Testis (tissue), 3 donors: Measurements from ENCODE around the gene CBX7. TPM values are rescaled to one million over a fixed set of nuclear protein-coding genes. Genes with fewer than 3 reads are reported as not detected.

ENCODE experiments used
- DNase-seq: peaks from one replicate; pipeline ENCODE4 v3.0.0-alpha.2; 2019
- H3K27ac ChIP-seq, 2 donors: fragments of 200-600 bp; sonication (generic); one replicate each; pipeline ENCODE4 v1.5.1; 2019
- H3K27me3 ChIP-seq: fragments of 200-600 bp; sonication (generic); one replicate; pipeline ENCODE4 v1.5.1; 2019
- H3K36me3 ChIP-seq: fragments of 200-600 bp; sonication (generic); one replicate; pipeline ENCODE4 v1.5.1; 2017; ENCODE audit warnings: low read depth; ENCODE audit errors: missing control alignments
- H3K4me1 ChIP-seq: fragments of 200-600 bp; sonication (generic); one replicate; pipeline ENCODE4 v1.5.1; 2019
- H3K4me3 ChIP-seq, 2 donors: fragments of 200-600 bp; sonication (generic); one replicate each; pipeline ENCODE4 v1.5.1; 2017 to 2019
- H3K9me3 ChIP-seq: fragments of 200-600 bp; sonication (generic); one replicate; pipeline ENCODE4 v1.5.1; 2017
- CTCF ChIP-seq, 3 experiments: fragments of 450-650 bp in 2 of 3; fragments of 200-600 bp in 1 of 3; sonication (generic) in 1 of 3; IDR thresholded peaks; one replicate each; pipeline ENCODE4 v1.5.1; 2016 to 2019; ENCODE audit warnings: antibody characterized with exemption in 3 of 3, mild to moderate bottlenecking in 2 of 3, moderate library complexity in 1 of 3
- POLR2A ChIP-seq: fragments of 450-650 bp; IDR thresholded peaks from one replicate; pipeline ENCODE4 v1.6.1; 2017; ENCODE audit warnings: antibody characterized with exemption, mild to moderate bottlenecking, moderate library complexity
- WGBS, 2 donors: methylation state at CpG; one replicate each; pipeline ENCODE4 v1.1.5; 2018; 5-methylcytosine and 5-hydroxymethylcytosine counted together
- intact Hi-C: fragments of 100-400 bp; cut with DNase I; formaldehyde crosslinking; loops from one replicate; pipeline ENCODE4 v1.15.1; 2023; ENCODE audit warnings: low total_unique reads
- polyA plus RNA-seq: library from polyadenylated mRNA; stranded (reverse); fragments of 350-450 nt; fragmentation: Illumina TruSeq; extraction: RNeasy Lipid Tissue Mini Kit (QIAGEN cat#74804); gene quantifications from one replicate; pipeline ENCODE4 v1.2.3, GENCODE V29; 2014; ENCODE audit warnings: low read depth, low replicate concordance; ENCODE audit not compliant: insufficient read depth
- total RNA-seq, 2 donors: library from RNA; depleted of rRNA; stranded (reverse); fragments of >200 nt; gene quantifications; one replicate each; pipeline ENCODE4 v1.2.3, GENCODE V29; 2016

Gene CBX7
- total and polyA plus RNA-seq, 3 donors from 2014 or later, result 25.7 to 62.8 (median 51.3) TPM

- WGBS, 2 donors, result 89 to 90% methylated on average over 6 of the region's 6 CpGs
- H3K9me3 ChIP-seq, result no peaks in the 10 kb centered on the region
- H3K4me3 ChIP-seq, result no peak overlapping the region
- no peak for DNase-seq
- H3K27me3 ChIP-seq, result no peaks in the 10 kb centered on the region
- H3K4me1 ChIP-seq, result peaks cover 7% of the 10 kb centered on the region
- TF ChIP-seq POLR2A, result no peak
- TF ChIP-seq CTCF (IDR thresholded peaks at IDR 0.05), result no peak
- H3K27ac ChIP-seq, result no peak overlapping the region
- H3K36me3 ChIP-seq, result no peaks in the 10 kb centered on the region
- intact Hi-C loops, result no loop called here
Measured at GRCh38 chr22:39087098-39087497, 65.4 kb downstream of the CBX7 start.

- H3K4me1 ChIP-seq, result peaks cover 13% of the 10 kb centered on the region
- WGBS, 2 donors, result 94 to 100% methylated on average over 6 to 8 of the region's 8 CpGs
- TF ChIP-seq POLR2A (no peak), CTCF (IDR thresholded peaks at IDR 0.05) (no peak)
- no peak overlapping the region for H3K4me3 ChIP-seq
- H3K9me3 ChIP-seq, result no peaks in the 10 kb centered on the region
- no peak for DNase-seq
- H3K36me3 ChIP-seq, result no peaks in the 10 kb centered on the region
- intact Hi-C loops, result no loop called here
- no peak overlapping the region for H3K27ac ChIP-seq
- no peaks in the 10 kb centered on the region for H3K27me3 ChIP-seq
Measured at GRCh38 chr22:39084666-39085065, 67.8 kb downstream of the CBX7 start.

GRCh38 chr22:39083212-39084165 lies 69.0 kb downstream of the CBX7 start:
- no peak for DNase-seq
- TF ChIP-seq CTCF (IDR thresholded peaks at IDR 0.05) (no peak), POLR2A (no peak)
- Histone ChIP-seq H3K9me3 (no peaks in the 10 kb centered on the region), H3K27me3 (no peaks in the 10 kb centered on the region), H3K27ac (no peak overlapping the region), H3K4me1 (peaks cover 15% of the 10 kb centered on the region), H3K4me3 (no peak overlapping the region), H3K36me3 (no peaks in the 10 kb centered on the region)
- intact Hi-C loops, result no loop called here
- WGBS, 2 donors, result 80 to 90% methylated on average over 9 to 10 of the region's 14 CpGs

GRCh38 chr22:39081598-39081997 lies 70.9 kb downstream of the CBX7 start:
- no peak for DNase-seq
- TF ChIP-seq POLR2A (no peak), CTCF (IDR thresholded peaks at IDR 0.05) (no peak)
- H3K27ac ChIP-seq, result no peak overlapping the region
- H3K27me3 ChIP-seq, result no peaks in the 10 kb centered on the region
- no peaks in the 10 kb centered on the region for H3K9me3 ChIP-seq
- H3K4me3 ChIP-seq, result no peak overlapping the region
- WGBS, 2 donors, result 74 to 76% methylated on average over 8 of the region's 8 CpGs
- H3K36me3 ChIP-seq, result no peaks in the 10 kb centered on the region
- peaks cover 12% of the 10 kb centered on the region for H3K4me1 ChIP-seq
- intact Hi-C loops, result no loop called here
